Transverse colon (tissue), 4 donors: Measurements from ENCODE around the gene PTN.

ENCODE experiments used
- EP300 ChIP-seq: sonication (generic); formaldehyde crosslinking; IDR thresholded peaks from one replicate; pipeline ENCODE4 v1.6.1; 2017; ENCODE audit warnings: antibody characterized with exemption, low read depth
- POLR2A ChIP-seq: fragments of 450-650 bp; IDR thresholded peaks from one replicate; pipeline ENCODE4 v1.6.1; 2016; ENCODE audit warnings: antibody characterized with exemption, mild to moderate bottlenecking, moderate library complexity
- POLR2AphosphoS5 ChIP-seq, 3 donors: sonication (generic); formaldehyde crosslinking; IDR thresholded peaks; one replicate each; pipeline ENCODE4 v1.6.1; 2016; ENCODE audit warnings: antibody characterized with exemption in 3 of 3
- TF ChIP-seq, protein P1 (sequence below), 5 experiments: fragments of 200-600 bp in 3 of 5; fragments of 450-650 bp in 2 of 5; sonication (generic) in 3 of 5; IDR thresholded peaks; 1 replicate in 2 of 5; 2 replicates in 3 of 5; pipeline ENCODE4 v1.5.1; 2016 to 2017; ENCODE audit warnings: antibody characterized with exemption in 5 of 5, inconsistent platforms in 3 of 5, mild to moderate bottlenecking in 2 of 5, moderate library complexity in 1 of 5

DNA sequence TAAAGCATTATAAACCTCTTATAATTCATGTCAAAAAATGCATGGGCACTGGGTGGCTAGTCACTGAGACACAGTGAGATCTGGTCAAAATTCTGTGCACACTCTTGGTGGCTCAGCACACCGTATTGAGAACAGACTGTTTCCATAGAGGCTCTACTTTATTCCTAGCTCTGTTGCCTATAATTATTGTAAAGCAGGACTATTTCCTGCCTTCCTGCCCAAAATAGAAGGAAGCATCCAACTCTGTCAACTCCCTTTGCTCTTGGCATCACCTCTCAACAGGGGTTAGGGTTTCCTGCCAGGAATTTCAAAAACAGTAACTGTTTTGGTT lies 45.1 kb downstream of the PTN start:
- TF ChIP-seq, protein P1, sequence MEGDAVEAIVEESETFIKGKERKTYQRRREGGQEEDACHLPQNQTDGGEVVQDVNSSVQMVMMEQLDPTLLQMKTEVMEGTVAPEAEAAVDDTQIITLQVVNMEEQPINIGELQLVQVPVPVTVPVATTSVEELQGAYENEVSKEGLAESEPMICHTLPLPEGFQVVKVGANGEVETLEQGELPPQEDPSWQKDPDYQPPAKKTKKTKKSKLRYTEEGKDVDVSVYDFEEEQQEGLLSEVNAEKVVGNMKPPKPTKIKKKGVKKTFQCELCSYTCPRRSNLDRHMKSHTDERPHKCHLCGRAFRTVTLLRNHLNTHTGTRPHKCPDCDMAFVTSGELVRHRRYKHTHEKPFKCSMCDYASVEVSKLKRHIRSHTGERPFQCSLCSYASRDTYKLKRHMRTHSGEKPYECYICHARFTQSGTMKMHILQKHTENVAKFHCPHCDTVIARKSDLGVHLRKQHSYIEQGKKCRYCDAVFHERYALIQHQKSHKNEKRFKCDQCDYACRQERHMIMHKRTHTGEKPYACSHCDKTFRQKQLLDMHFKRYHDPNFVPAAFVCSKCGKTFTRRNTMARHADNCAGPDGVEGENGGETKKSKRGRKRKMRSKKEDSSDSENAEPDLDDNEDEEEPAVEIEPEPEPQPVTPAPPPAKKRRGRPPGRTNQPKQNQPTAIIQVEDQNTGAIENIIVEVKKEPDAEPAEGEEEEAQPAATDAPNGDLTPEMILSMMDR (IDR thresholded peaks at IDR 0.05): no peak
- no peak for TF ChIP-seq POLR2A
- no peak for TF ChIP-seq POLR2AphosphoS5 (IDR thresholded peaks at IDR 0.05)
- TF ChIP-seq EP300: no peak
